Measurements from ENCODE around the gene ANGPTL3.

ANGPTL3 gene

GRCh38 chr1:62588000-62588399 is 9.3 kb upstream of the ANGPTL3 start:
- in situ Hi-C loops (cut with MboI; ENCODE audit: low pct_unique_long_range_greater_than_20kb, low sequenced_read_pairs, unreplicated experiment): no loop called here

GRCh38 chr1:62589321-62589720 is 8.0 kb upstream of the ANGPTL3 start:
- in situ Hi-C loops (cut with MboI; ENCODE audit: low pct_unique_long_range_greater_than_20kb, low sequenced_read_pairs, unreplicated experiment): no loop called here
- TF ChIP-seq CTCF (IDR thresholded peaks at IDR 0.05; ENCODE audit: extremely low read depth, insufficient read depth, missing control alignments): no peak
- no peak for DNase-seq (ENCODE audit: low spot score)

More at GRCh38 chr1:62588000-62588399, 9.3 kb upstream of the ANGPTL3 start:
- no peak for TF ChIP-seq CTCF (IDR thresholded peaks at IDR 0.05; ENCODE audit: extremely low read depth, insufficient read depth, missing control alignments)
- DNase-seq (ENCODE audit: low spot score): no peak

- no peak for DNase-seq (ENCODE audit: low spot score)
- in situ Hi-C loops (cut with MboI; ENCODE audit: low pct_unique_long_range_greater_than_20kb, low sequenced_read_pairs, unreplicated experiment): no loop called here
- TF ChIP-seq CTCF (IDR thresholded peaks at IDR 0.05; ENCODE audit: extremely low read depth, insufficient read depth, missing control alignments): no peak
These were observed 6.9 kb upstream of the ANGPTL3 start for GRCh38 chr1:62590255-62590969.

GRCh38 chr1:62590970-62591368 is 6.4 kb upstream of the ANGPTL3 start:
- TF ChIP-seq CTCF (IDR thresholded peaks at IDR 0.05; ENCODE audit: extremely low read depth, insufficient read depth, missing control alignments): no peak
- DNase-seq (ENCODE audit: low spot score): no peak
- in situ Hi-C loops (cut with MboI; ENCODE audit: low pct_unique_long_range_greater_than_20kb, low sequenced_read_pairs, unreplicated experiment): no loop called here

GRCh38 chr1:62593825-62594394 is 3.4 kb upstream of the ANGPTL3 start:
- in situ Hi-C loops (cut with MboI; ENCODE audit: low pct_unique_long_range_greater_than_20kb, low sequenced_read_pairs, unreplicated experiment): no loop called here
- no peak for TF ChIP-seq CTCF (IDR thresholded peaks at IDR 0.05; ENCODE audit: extremely low read depth, insufficient read depth, missing control alignments)
- DNase-seq (ENCODE audit: low spot score): no peak

- in situ Hi-C loops (cut with MboI; ENCODE audit: low pct_unique_long_range_greater_than_20kb, low sequenced_read_pairs, unreplicated experiment): no loop called here
- DNase-seq (ENCODE audit: low spot score): no peak
- no peak for TF ChIP-seq CTCF (IDR thresholded peaks at IDR 0.05; ENCODE audit: extremely low read depth, insufficient read depth, missing control alignments)
These were observed 1.7 kb upstream of the ANGPTL3 start for GRCh38 chr1:62595647-62596046.

Data from GM13977 (cell line).